Measurements from ENCODE around the gene KCNN1. TPM values are rescaled to one million over a fixed set of nuclear protein-coding genes. Genes with fewer than 3 reads are reported as not detected.
A peak's percentile ranks its signal among the peaks of the same experiment; 100 is the strongest.
"Not testable (repeated sequence)": the region's sequence is repeated elsewhere in the genome, so short reads cannot be mapped to it uniquely, and the experiment has no call there.

Gene KCNN1
- total RNA-seq, 1 donor from 2014 or later: under 0.01 TPM

- no peak for DNase-seq (ENCODE audit: low read depth in 2 of 2)
These were observed 2.3 kb downstream of the KCNN1 start for GRCh38 chr19:17969096-17969792.

DNA sequence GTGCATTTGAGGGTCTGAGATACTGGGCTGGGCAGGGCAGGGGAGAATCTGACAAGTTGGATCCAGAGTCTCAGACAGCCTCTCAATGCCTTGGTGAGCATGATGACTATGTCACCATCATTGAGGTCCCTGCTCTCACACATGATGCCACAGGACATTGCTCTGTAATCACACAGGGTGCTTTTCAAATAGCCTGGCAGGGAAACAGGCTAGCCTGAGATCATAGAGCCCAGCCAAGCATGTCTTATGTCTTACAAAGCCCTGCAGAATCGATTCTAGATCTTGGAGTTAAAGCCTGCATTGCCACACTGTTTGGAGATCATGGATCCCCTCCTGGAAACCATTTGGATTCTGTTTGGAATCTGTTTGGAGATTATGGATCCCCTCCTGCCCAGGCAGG lies 5.3 kb downstream of the KCNN1 start:
- DNase-seq (ENCODE audit: low read depth in 2 of 2): no peak

GRCh38 chr19:17973759-17974158 lies 6.9 kb downstream of the KCNN1 start:
- DNase-seq (ENCODE audit: low read depth in 2 of 2): no peak

GRCh38 chr19:17974551-17974950 lies 7.6 kb downstream of the KCNN1 start:
- no peak for DNase-seq (ENCODE audit: low read depth in 2 of 2)

- no peak for DNase-seq (ENCODE audit: low read depth in 2 of 2)
These were observed 8.1 kb downstream of the KCNN1 start for GRCh38 chr19:17975032-17975431.

DNA sequence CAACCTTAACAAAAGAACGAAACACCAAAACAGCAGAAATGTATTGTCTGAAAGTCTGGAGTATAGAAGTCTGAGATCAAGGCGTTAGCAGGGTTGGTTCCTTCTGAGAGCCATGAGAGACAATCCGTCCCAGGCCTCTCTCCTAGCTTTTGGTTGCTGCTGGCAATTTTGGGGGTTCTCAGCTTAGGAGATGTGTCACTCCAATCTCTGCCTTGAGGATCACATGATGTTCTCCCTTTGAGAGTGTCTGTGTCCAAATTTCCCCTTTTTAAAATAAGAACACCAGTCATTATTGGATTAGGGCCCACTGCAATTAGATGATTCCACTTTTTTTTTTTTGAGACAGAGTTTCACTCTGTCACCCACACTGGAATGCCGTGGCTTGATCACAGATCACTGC lies 10.1 kb downstream of the KCNN1 start:
- no peak for DNase-seq (ENCODE audit: low read depth in 2 of 2)

GRCh38 chr19:17977488-17977887 lies 10.6 kb downstream of the KCNN1 start:
- DNase-seq (ENCODE audit: low read depth in 2 of 2): no peak

- no peak for DNase-seq (ENCODE audit: low read depth in 2 of 2)
These were observed 14.7 kb downstream of the KCNN1 start for GRCh38 chr19:17981611-17982010.

DNA sequence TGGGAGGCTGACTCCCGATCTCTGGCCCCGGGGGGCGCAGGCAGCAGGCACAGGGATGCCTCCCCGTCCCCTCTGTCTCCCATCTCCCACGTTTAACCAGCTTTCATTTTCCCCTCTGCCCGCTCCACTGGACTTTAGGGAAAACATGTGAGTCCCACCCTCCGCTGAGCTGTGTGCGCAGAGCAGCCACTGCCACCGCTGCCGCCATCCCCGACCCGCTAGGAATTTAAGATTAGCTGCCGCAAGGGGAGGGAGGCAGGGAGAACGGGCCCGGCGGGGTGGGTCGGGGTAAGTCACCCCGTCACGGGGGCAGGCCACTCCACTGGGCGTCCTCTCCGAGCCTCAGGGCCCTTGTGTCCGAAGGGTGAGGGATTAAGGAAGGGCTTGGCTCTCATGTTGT lies 15.5 kb downstream of the KCNN1 start:
- no peak for DNase-seq (ENCODE audit: low read depth in 2 of 2)

- no peak for DNase-seq (ENCODE audit: low read depth in 2 of 2)
These were observed 18.3 kb downstream of the KCNN1 start for GRCh38 chr19:17985037-17985818.

DNA sequence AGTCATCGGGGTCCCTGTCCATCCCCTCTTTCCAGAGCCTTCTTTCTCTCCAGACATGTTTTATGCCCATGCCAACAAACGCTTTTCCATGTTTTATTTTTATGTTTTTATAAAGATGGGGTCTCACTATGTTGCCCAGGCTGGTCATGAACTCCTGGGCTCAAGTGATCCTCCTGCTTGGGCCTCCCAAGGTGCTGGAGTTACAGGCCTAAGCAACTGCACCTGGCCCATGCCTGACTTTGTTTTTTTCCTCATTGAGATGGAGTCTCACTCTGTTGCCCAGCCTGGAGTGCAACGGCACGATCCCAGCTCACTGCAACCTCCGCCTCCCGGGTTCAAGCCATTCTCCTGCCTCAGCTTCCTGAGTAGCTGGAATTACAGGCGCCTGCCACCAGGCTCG lies 19.7 kb downstream of the KCNN1 start:
- DNase-seq (ENCODE audit: low read depth in 2 of 2): not testable (repeated sequence)

GRCh38 chr19:17988161-17988560 lies 21.3 kb downstream of the KCNN1 start:
- no peak for DNase-seq (ENCODE audit: low read depth in 2 of 2)

GRCh38 chr19:17989425-17990094 lies 22.7 kb downstream of the KCNN1 start:
- no peak for DNase-seq (ENCODE audit: low read depth in 2 of 2)

GRCh38 chr19:17993076-17993813 lies 26.3 kb downstream of the KCNN1 start:
- DNase-seq (ENCODE audit: low read depth in 2 of 2): no peak

GRCh38 chr19:17996826-17997316 lies 30.0 kb downstream of the KCNN1 start:
- peak; percentile 71 to 82 for DNase-seq (ENCODE audit: low read depth in 2 of 2)

- DNase-seq (ENCODE audit: low read depth in 2 of 2): peak in 1 of 2 donors; percentile 47
These were observed 31.3 kb downstream of the KCNN1 start for GRCh38 chr19:17997969-17998826.

DNA sequence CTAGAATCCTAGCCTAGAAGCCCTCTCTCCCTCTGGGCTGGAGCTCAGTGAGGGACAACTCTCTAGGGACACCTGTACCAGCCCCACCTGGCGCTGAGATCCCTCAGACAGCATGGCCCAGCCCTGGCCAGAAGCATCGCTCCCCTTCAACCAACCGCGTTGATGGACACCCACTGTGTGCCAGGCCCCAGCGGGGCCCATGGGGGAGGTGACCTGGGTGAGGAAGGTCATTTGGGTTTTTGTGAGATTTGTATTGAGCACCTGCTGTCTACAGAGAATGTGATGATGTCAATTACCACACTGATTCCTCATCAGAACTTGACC lies 31.9 kb downstream of the KCNN1 start:
- DNase-seq (ENCODE audit: low read depth in 2 of 2): no peak

DNA sequence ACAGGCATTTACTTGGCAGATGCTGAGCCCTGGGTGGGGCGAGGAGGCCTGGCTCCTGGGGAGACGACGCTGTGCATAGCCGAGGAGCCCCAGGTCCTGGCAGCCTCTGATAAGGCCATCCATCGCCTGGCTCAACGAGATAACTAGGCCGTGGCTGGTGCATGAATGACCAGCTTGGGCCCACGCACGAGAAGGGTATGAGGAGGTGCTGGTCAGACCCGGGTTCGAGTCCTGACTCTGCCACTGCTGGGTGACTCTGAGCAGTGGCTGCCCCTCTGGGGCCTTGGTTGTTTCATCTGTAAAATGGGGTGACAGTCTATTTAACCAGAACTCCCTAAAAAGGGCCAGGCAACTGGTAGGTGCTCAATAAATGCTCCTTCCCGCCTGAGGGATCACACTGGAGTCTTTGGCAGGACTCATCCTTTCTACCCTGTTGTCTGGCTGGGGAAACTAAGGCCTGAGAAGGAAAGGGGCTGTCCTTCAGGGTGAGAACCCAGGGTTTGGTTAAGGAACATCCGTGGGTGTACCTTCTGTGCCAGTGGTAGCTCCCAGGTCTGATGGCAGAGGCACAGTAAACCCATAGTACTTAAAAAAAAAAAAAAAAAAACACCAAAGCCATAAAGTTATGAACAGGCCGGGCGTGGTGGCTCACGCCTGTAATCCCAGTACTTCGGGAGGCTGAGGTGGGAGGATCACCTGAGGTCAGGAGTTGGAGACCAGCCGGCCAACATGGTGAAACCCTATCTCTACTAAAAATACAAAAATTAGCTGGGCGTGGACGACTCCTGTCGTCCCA lies 33.0 kb downstream of the KCNN1 start:
- no peak for DNase-seq (ENCODE audit: low read depth in 2 of 2)

DNA sequence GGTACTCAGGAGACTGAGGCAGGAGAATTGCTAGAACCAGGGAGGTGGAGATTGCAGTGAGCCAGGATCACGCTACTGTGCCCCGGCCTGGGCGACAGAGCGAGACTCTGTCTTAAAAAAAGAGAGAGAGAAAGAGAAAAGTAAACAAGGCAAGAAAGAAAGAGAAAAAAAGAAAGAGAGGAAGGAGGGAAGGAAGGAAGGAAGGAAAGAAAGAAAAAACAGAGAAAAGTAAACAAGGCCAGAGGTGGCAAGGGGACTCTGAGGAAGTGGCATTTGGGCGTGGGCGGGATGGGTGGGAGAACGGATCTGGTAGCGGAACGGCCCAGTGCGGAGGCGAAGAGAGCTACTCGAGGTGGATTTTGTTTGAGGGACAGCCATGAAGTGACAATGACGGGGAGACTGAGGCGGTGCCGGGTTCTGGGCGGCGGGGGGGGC lies 33.6 kb downstream of the KCNN1 start:
- no peak for DNase-seq (ENCODE audit: low read depth in 2 of 2)
